Measurements from ENCODE around the gene MORC1.

DNA sequence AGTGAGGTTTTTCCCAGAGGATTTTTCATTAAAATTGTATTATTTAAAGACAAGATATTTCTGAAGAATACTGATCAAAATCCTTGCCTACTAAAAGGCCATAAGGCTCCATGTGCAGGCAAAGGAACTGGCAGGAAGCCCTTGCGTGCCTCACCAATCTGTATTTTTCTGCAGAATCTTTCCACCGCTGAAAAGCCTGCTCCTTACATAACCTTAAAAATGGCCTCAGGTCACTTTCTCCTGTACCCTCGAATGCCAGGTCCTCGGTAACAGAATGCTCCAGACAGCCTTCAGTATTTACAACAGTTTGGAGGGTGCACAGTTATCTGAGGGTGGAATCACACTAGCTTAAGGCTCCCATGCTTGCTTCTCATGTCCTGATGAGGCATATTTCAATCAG, 3.2 kb downstream of the MORC1 start:
- TF ChIP-seq, protein P1, sequence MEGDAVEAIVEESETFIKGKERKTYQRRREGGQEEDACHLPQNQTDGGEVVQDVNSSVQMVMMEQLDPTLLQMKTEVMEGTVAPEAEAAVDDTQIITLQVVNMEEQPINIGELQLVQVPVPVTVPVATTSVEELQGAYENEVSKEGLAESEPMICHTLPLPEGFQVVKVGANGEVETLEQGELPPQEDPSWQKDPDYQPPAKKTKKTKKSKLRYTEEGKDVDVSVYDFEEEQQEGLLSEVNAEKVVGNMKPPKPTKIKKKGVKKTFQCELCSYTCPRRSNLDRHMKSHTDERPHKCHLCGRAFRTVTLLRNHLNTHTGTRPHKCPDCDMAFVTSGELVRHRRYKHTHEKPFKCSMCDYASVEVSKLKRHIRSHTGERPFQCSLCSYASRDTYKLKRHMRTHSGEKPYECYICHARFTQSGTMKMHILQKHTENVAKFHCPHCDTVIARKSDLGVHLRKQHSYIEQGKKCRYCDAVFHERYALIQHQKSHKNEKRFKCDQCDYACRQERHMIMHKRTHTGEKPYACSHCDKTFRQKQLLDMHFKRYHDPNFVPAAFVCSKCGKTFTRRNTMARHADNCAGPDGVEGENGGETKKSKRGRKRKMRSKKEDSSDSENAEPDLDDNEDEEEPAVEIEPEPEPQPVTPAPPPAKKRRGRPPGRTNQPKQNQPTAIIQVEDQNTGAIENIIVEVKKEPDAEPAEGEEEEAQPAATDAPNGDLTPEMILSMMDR (conservative IDR thresholded peaks at IDR 0.05 in 1 of 2, IDR thresholded peaks at IDR 0.05 in 1 of 2; ENCODE audit: extremely low read depth in 1 of 2, insufficient read depth in 1 of 2, low read depth in 1 of 2, low read length in 2 of 2): no peak
- no peak for TF ChIP-seq EZH2 (IDR thresholded peaks at IDR 0.05; ENCODE audit: borderline replicate concordance, low read length)
